Raji (cell line): ENCODE data around the gene WNT5B.
A peak's percentile ranks its signal among the peaks of the same experiment; 100 is the strongest.

Experiments
- POLR2A ChIP-seq: IDR thresholded peaks from 2 replicates; pipeline ENCODE4 v1.6.1; 2011; ENCODE audit warnings: low read depth, low read length, control low read depth; ENCODE audit not compliant: insufficient read depth

WNT5B gene

GRCh38 chr12:1628666-1629337, at the start of gene WNT5B:
Gene WNT5B, plus strand, starts transcription at chr12:1629231. Its CDS starts 2,124 bp downstream, at chr12:1631355.
- TF ChIP-seq POLR2A: no peak

- TF ChIP-seq POLR2A: no peak
Measured at GRCh38 chr12:1579651-1580435, 49.2 kb upstream of the WNT5B start.

- no peak for TF ChIP-seq POLR2A
Measured at GRCh38 chr12:1580526-1580925, 48.5 kb upstream of the WNT5B start.

- TF ChIP-seq POLR2A: no peak
Measured at GRCh38 chr12:1581973-1582708, 46.9 kb upstream of the WNT5B start.

- TF ChIP-seq POLR2A: no peak
Measured at GRCh38 chr12:1582709-1583050, 46.4 kb upstream of the WNT5B start.

- TF ChIP-seq POLR2A: no peak
Measured at GRCh38 chr12:1583421-1584078, 45.5 kb upstream of the WNT5B start.

GRCh38 chr12:1584326-1584725, 44.7 kb upstream of the WNT5B start:
- TF ChIP-seq POLR2A: no peak

GRCh38 chr12:1587927-1588574, 41.0 kb upstream of the WNT5B start:
- no peak for TF ChIP-seq POLR2A

GRCh38 chr12:1588575-1588947, 40.5 kb upstream of the WNT5B start:
- no peak for TF ChIP-seq POLR2A

GRCh38 chr12:1590221-1590979, 38.6 kb upstream of the WNT5B start:
- no peak for TF ChIP-seq POLR2A

GRCh38 chr12:1591034-1591433, 38.0 kb upstream of the WNT5B start:
- no peak for TF ChIP-seq POLR2A

- no peak for TF ChIP-seq POLR2A
Measured at GRCh38 chr12:1591543-1591942, 37.5 kb upstream of the WNT5B start.

GRCh38 chr12:1592444-1593173, 36.4 kb upstream of the WNT5B start:
- TF ChIP-seq POLR2A: 0 out of 2 replicates have a peak, but pooled peaks have one; percentile 20

- TF ChIP-seq POLR2A: no peak
Measured at GRCh38 chr12:1593174-1594005, 35.6 kb upstream of the WNT5B start.
